ENCODE results near the gene DOK5. TPM values are rescaled to one million over a fixed set of nuclear protein-coding genes. Genes with fewer than 3 reads are reported as not detected.

The DOK5 gene
- total and polyA plus RNA-seq, 2 of the 8 experiments (the other 6 are each of a cell fraction or from before 2014, with no cell fraction given) = 8.9 to 15.0 TPM

- Histone ChIP-seq H2BK5ac (ENCODE audit: low read depth, low read length) (no peak overlapping the region), H2BK12ac (ENCODE audit: low read depth, low read length) (no peak overlapping the region), H2BK20ac (ENCODE audit: low read length) (no peak overlapping the region), H3K23ac (ENCODE audit: insufficient read length) (no peak overlapping the region), H2BK15ac (ENCODE audit: low read length) (no peak overlapping the region), H4K5ac (ENCODE audit: insufficient read length, low read depth, low read length) (no peak overlapping the region), H3K4me3 (ENCODE audit: extremely low read depth in 1 of 4, insufficient read depth in 2 of 4, low read depth in 3 of 4, low read length in 4 of 4) (no peak overlapping the region), H2AK5ac (ENCODE audit: low read depth, low read length) (no peak overlapping the region), H3K4ac (replicated peaks; ENCODE audit: insufficient read length, low read depth, low read length) (no peak overlapping the region), H3K36me3 (ENCODE audit: control insufficient read depth in 2 of 4, insufficient read depth in 4 of 4, low read length in 3 of 4) (no peaks in the 10 kb centered on the region), H3K9ac (replicated peaks in 1 of 4; ENCODE audit: extremely low read depth in 1 of 4, low read depth in 3 of 4, low read length in 3 of 4) (no peak overlapping the region), H2BK120ac (replicated peaks; ENCODE audit: low read depth, low read length) (no peak overlapping the region), H3K27ac (ENCODE audit: low read depth, low read length) (no peak overlapping the region), H2AFZ (ENCODE audit: low read length) (no peak overlapping the region), H3K23me2 (ENCODE audit: low read depth, low read length) (peaks cover 10% of the 10 kb centered on the region), H3K79me2 (ENCODE audit: control insufficient read depth in 1 of 2, insufficient read depth in 2 of 2, low read length in 2 of 2) (no peaks in the 10 kb centered on the region), H3K79me1 (ENCODE audit: low read depth, low read length) (no peaks in the 10 kb centered on the region), H3K4me2 (ENCODE audit: insufficient read depth in 1 of 2, low read depth in 2 of 2, low read length in 2 of 2) (no peak overlapping the region), H4K20me1 (replicated peaks in 1 of 2; ENCODE audit: control insufficient read depth in 1 of 2, insufficient read depth in 2 of 2, low read length in 2 of 2) (no peaks in the 10 kb centered on the region), H3K14ac (ENCODE audit: insufficient read length) (no peak overlapping the region), H3K18ac (ENCODE audit: extremely low read depth, low read length) (no peak overlapping the region), H3K56ac (replicated peaks; ENCODE audit: insufficient read length, low read depth, low read length) (no peak overlapping the region), H4K91ac (replicated peaks; ENCODE audit: insufficient read length, low read length) (no peak overlapping the region), H3K9me3 (ENCODE audit: insufficient read depth in 2 of 2, low read depth in 1 of 2, low read length in 1 of 2) (no peaks in the 10 kb centered on the region), H4K8ac (ENCODE audit: extremely low read depth, insufficient read depth, low read length) (no peak overlapping the region), H3K27me3 (replicated peaks in 1 of 4; ENCODE audit: control insufficient read depth in 3 of 4, extremely low read depth in 1 of 4, insufficient read depth in 3 of 4, low read length in 3 of 4) (no peaks in the 10 kb centered on the region; a peak in 1 of 7 replicates), H3K4me1 (replicated peaks in 1 of 4; ENCODE audit: control insufficient read depth in 3 of 4, insufficient read depth in 4 of 4, low read length in 3 of 4) (peaks cover 0 to 14% (median 3%) of the 10 kb centered on the region in 4 experiments; a peak in 4 of 7 replicates)
- ChIA-PET CTCF (ENCODE audit: partially characterized antibody) (interaction anchor here (0.8 kb wide), 1 partner anchor 45 kb away, joined by 3 read pairs; no protein-coding TSS in a partner anchor), POLR2A (ENCODE audit: partially characterized antibody) (no interaction called here)
- TF ChIP-seq RNF2 (IDR thresholded peaks at IDR 0.05; ENCODE audit: borderline replicate concordance, low read depth, low read length, missing control alignments, poor library complexity, severe bottlenecking) (no peak), NRF1 (IDR thresholded peaks at IDR 0.05; ENCODE audit: low read depth, low read length) (no peak), FOSL1 (IDR thresholded peaks at IDR 0.05; ENCODE audit: insufficient read depth, low read depth, low read length) (no peak), SIX5 (IDR thresholded peaks at IDR 0.05; ENCODE audit: low read depth, low read length) (no peak), ASH2L (IDR thresholded peaks at IDR 0.05; ENCODE audit: low read length) (no peak), BCL11A (IDR thresholded peaks at IDR 0.05; ENCODE audit: low read depth in 2 of 2, low read length in 2 of 2) (no peak), JUND (IDR thresholded peaks at IDR 0.05; ENCODE audit: low read length) (no peak)
- FAIRE-seq = no peak
- DNase-seq (ENCODE audit: low read depth in 1 of 2, low spot score in 2 of 2) = no peak
- WGBS, 2 experiments (ENCODE audit: extremely low coverage in 1 of 2, insufficient coverage in 1 of 2, insufficient read length in 1 of 2, insufficient replicate concordance in 2 of 2, low coverage in 1 of 2, low lambda C conversion rate in 2 of 2, missing lambda C conversion rate in 1 of 2) = 84% methylated on average over 5 of the region's 5 CpGs; no CpG with 5 or more reads in 1 of the 2 experiments
Measured at GRCh38 chr20:54472607-54473006, 2.8 kb upstream of the DOK5 start.
